DLD1 (cell line): ENCODE data around the gene RTL10.

Source experiments
- in situ Hi-C: cut with HindIII; loops from 2 replicates; pipeline ENCODE4 v1.10.0; 2017; ENCODE audit warnings: low sequenced_read_pairs

The RTL10 gene

GRCh38 chr22:19846620-19847344 is 7.9 kb downstream of the RTL10 start:
- in situ Hi-C loops: no loop called here

GRCh38 chr22:19845054-19845722 is 9.5 kb downstream of the RTL10 start:
- in situ Hi-C loops: no loop called here

GRCh38 chr22:19844377-19845053 is 10.2 kb downstream of the RTL10 start:
- in situ Hi-C loops: no loop called here

- in situ Hi-C loops: no loop called here
These were observed 10.8 kb downstream of the RTL10 start for GRCh38 chr22:19843857-19844376.

- in situ Hi-C loops: no loop called here
These were observed 11.4 kb downstream of the RTL10 start for GRCh38 chr22:19843107-19843856.

GRCh38 chr22:19842393-19843106 is 12.1 kb downstream of the RTL10 start:
- in situ Hi-C loops: no loop called here

GRCh38 chr22:19841641-19842392 is 12.9 kb downstream of the RTL10 start:
- in situ Hi-C loops: no loop called here

GRCh38 chr22:19840955-19841640 is 13.6 kb downstream of the RTL10 start:
- in situ Hi-C loops: no loop called here

GRCh38 chr22:19840059-19840458 is 14.6 kb downstream of the RTL10 start:
- in situ Hi-C loops: no loop called here

- in situ Hi-C loops: no loop called here
These were observed 16.8 kb downstream of the RTL10 start for GRCh38 chr22:19837915-19838314.

- in situ Hi-C loops: no loop called here
These were observed 18.2 kb downstream of the RTL10 start for GRCh38 chr22:19836512-19836911.

- in situ Hi-C loops: loop anchor here (5.0 kb wide), 1 partner anchor 77 kb away; no protein-coding TSS in a partner anchor
These were observed 20.1 kb downstream of the RTL10 start for GRCh38 chr22:19834599-19834998.

GRCh38 chr22:19833327-19833726 is 21.3 kb downstream of the RTL10 start:
- in situ Hi-C loops: loop anchor here (5.0 kb wide), 1 partner anchor 76 kb away; no protein-coding TSS in a partner anchor

- in situ Hi-C loops: loop anchor here (5.0 kb wide), 1 partner anchor 75 kb away; no protein-coding TSS in a partner anchor
These were observed 22.1 kb downstream of the RTL10 start for GRCh38 chr22:19832476-19833108.

GRCh38 chr22:19831979-19832378 is 22.7 kb downstream of the RTL10 start:
- in situ Hi-C loops: loop anchor here (5.0 kb wide), 1 partner anchor 75 kb away; no protein-coding TSS in a partner anchor

GRCh38 chr22:19831016-19831415 is 23.7 kb downstream of the RTL10 start:
- in situ Hi-C loops: loop anchor here (5.0 kb wide), 1 partner anchor 74 kb away; no protein-coding TSS in a partner anchor

- in situ Hi-C loops: no loop called here
These were observed 26.7 kb downstream of the RTL10 start for GRCh38 chr22:19828035-19828401.

- in situ Hi-C loops: no loop called here
These were observed 27.2 kb downstream of the RTL10 start for GRCh38 chr22:19827341-19828034.
